ENCODE data around the gene ATP1A2. TPM values are rescaled to one million over a fixed set of nuclear protein-coding genes. Genes with fewer than 3 reads are reported as not detected.

The ATP1A2 gene
- total RNA-seq, 3 donors from 2014 or later = 2.6 to 124 (median 4.0) TPM

- peak in 1 of 3 donors; percentile 29 for DNase-seq
- no peak overlapping the region for H3K4me3 ChIP-seq
- peaks cover 41% of the 10 kb centered on the region for H3K4me1 ChIP-seq (ENCODE audit: low read depth)
- no peak for ATAC-seq
- H3K9me3 ChIP-seq = no peaks in the 10 kb centered on the region
- no peaks in the 10 kb centered on the region for H3K36me3 ChIP-seq (ENCODE audit: low read depth)
- TF ChIP-seq CTCF (IDR thresholded peaks at IDR 0.05) = no peak
- intact Hi-C loops (cut with DNase I, micrococcal nuclease) = no loop called here
These were observed 23.0 kb upstream of the ATP1A2 start for GRCh38 chr1:160092366-160093068.

GRCh38 chr1:160093069-160093395 lies 22.5 kb upstream of the ATP1A2 start:
- Histone ChIP-seq H3K36me3 (ENCODE audit: low read depth) (no peaks in the 10 kb centered on the region), H3K9me3 (no peaks in the 10 kb centered on the region), H3K4me3 (no peak overlapping the region), H3K4me1 (ENCODE audit: low read depth) (peaks cover 45% of the 10 kb centered on the region)
- ATAC-seq = no peak
- DNase-seq = no peak
- TF ChIP-seq CTCF (IDR thresholded peaks at IDR 0.05) = no peak
- intact Hi-C loops (cut with DNase I, micrococcal nuclease) = no loop called here

GRCh38 chr1:160093624-160094290 lies 21.8 kb upstream of the ATP1A2 start:
- intact Hi-C loops (cut with DNase I, micrococcal nuclease) = no loop called here
- peak; percentile 55 to 61 (median 60) for DNase-seq
- H3K4me1 ChIP-seq (ENCODE audit: low read depth) = peaks cover 45% of the 10 kb centered on the region
- TF ChIP-seq CTCF (IDR thresholded peaks at IDR 0.05) = no peak
- H3K4me3 ChIP-seq = no peak overlapping the region
- H3K9me3 ChIP-seq = no peaks in the 10 kb centered on the region
- no peaks in the 10 kb centered on the region for H3K36me3 ChIP-seq (ENCODE audit: low read depth)
- peak; percentile 38 for ATAC-seq

- no peak for ATAC-seq
- Histone ChIP-seq H3K9me3 (no peaks in the 10 kb centered on the region), H3K36me3 (ENCODE audit: low read depth) (no peaks in the 10 kb centered on the region), H3K4me1 (ENCODE audit: low read depth) (peaks cover 48% of the 10 kb centered on the region), H3K4me3 (no peak overlapping the region)
- intact Hi-C loops (cut with DNase I, micrococcal nuclease) = no loop called here
- TF ChIP-seq CTCF (IDR thresholded peaks at IDR 0.05) = no peak
- no peak for DNase-seq
These were observed 21.3 kb upstream of the ATP1A2 start for GRCh38 chr1:160094291-160094625.

- peaks cover 49% of the 10 kb centered on the region for H3K4me1 ChIP-seq (ENCODE audit: low read depth)
- DNase-seq = peak in 2 of 3 donors; percentile 49 to 56
- no peak overlapping the region for H3K4me3 ChIP-seq
These were observed 20.8 kb upstream of the ATP1A2 start for GRCh38 chr1:160094806-160095205.

More at GRCh38 chr1:160094806-160095205, 20.8 kb upstream of the ATP1A2 start:
- TF ChIP-seq CTCF (IDR thresholded peaks at IDR 0.05) = no peak
- Histone ChIP-seq H3K9me3 (no peaks in the 10 kb centered on the region), H3K36me3 (ENCODE audit: low read depth) (no peaks in the 10 kb centered on the region)
- intact Hi-C loops (cut with DNase I, micrococcal nuclease) = no loop called here
- no peak for ATAC-seq

Data from mucosa of descending colon (tissue), 3 donors.